Loucy (cell line): ENCODE data around the gene DPRX.
"Not testable (repeated sequence)": the region's sequence is repeated elsewhere in the genome, so short reads cannot be mapped to it uniquely, and the experiment has no call there.

ENCODE experiments used
- EZH2phosphoT487 ChIP-seq: fragments of 200-600 bp; IDR thresholded peaks from 2 replicates; pipeline ENCODE4 v1.6.1; 2018; ENCODE audit warnings: antibody characterized with exemption, mild to moderate bottlenecking, moderate library complexity, borderline replicate concordance
- TF ChIP-seq, protein P1 (sequence below): fragments of 200-600 bp; sonication (generic); conservative IDR thresholded peaks from 2 replicates; pipeline ENCODE4 v1.5.1; 2014; ENCODE audit warnings: mild to moderate bottlenecking, antibody characterized with exemption, low read length

DNA sequence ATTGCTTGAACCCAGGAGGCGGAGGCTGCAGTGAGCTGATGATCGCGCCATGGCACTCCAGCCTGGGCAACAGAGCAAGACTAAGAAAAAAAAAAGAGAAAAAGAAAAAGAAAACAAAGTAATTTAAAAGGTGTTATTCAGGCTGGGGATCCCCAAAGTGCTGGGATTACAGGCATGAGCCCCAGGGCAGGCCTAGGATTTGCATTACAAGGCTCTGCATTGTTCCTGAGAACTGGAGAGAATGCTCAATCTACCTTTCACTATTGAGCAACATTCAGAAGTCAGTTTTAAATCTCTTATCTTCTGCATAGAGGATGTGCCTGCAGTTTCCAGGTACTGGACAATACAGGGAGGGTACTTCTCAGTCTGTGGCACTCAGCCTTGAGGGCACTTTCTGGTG, 37.0 kb downstream of the DPRX start:
- TF ChIP-seq, protein P1, sequence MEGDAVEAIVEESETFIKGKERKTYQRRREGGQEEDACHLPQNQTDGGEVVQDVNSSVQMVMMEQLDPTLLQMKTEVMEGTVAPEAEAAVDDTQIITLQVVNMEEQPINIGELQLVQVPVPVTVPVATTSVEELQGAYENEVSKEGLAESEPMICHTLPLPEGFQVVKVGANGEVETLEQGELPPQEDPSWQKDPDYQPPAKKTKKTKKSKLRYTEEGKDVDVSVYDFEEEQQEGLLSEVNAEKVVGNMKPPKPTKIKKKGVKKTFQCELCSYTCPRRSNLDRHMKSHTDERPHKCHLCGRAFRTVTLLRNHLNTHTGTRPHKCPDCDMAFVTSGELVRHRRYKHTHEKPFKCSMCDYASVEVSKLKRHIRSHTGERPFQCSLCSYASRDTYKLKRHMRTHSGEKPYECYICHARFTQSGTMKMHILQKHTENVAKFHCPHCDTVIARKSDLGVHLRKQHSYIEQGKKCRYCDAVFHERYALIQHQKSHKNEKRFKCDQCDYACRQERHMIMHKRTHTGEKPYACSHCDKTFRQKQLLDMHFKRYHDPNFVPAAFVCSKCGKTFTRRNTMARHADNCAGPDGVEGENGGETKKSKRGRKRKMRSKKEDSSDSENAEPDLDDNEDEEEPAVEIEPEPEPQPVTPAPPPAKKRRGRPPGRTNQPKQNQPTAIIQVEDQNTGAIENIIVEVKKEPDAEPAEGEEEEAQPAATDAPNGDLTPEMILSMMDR = not testable (repeated sequence)
- not testable (repeated sequence) for TF ChIP-seq EZH2phosphoT487
